ENCODE measurements around the gene GMDS. TPM values are rescaled to one million over a fixed set of nuclear protein-coding genes. Genes with fewer than 3 reads are reported as not detected.
A peak's percentile ranks its signal among the peaks of the same experiment; 100 is the strongest.

Gene GMDS
- total RNA-seq, 2 donors from 2014 or later, result 25.4 to 29.5 TPM

DNA sequence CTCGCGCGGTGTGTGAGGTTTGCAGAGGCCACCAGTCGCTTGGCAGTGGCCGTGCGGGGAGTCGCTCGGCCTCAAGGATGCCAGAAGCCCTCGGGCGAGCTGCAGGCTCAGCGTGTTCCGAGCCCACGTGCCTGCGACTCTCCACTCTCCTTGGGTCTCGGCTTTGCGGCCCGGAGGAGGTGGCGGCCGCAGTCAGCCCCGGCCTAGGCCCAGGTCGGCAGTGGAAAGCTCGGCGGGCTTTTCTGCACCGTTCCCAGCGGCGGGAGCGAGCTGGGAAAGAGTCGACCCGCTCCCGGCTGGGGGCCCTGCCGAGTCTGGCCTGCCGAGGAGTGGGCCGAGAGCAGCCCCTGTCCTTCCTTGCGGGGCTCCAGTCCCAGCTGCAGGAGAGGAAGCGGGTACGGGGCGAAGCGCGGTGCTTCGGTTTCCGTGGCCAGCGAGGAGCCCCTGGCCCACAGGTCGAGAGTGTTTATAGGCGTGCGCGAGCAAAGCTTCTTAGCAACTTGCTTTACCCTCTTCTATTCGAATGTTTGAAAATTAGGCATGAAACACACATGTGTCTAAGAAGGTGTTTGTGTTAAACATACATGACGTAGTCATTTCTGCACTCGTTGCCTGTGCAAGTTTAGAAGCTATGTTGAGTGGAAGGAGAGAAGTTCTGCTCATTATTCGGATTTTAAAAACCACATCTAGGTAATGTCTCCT, 630.1 kb downstream of the GMDS start:
- WGBS, 2 experiments (ENCODE audit: insufficient coverage in 1 of 2, insufficient read length in 1 of 2), result 8 to 13% methylated on average over 35 to 50 of the region's 50 CpGs
- Mint-ChIP-seq H3K9me3 (no peaks in the 10 kb centered on the region), H3K4me3 (peak overlapping the region; percentile 73), H3K4me1 (peaks cover 15% of the 10 kb centered on the region), H3K36me3 (ENCODE audit: low read depth) (no peaks in the 10 kb centered on the region), H3K27me3 (ENCODE audit: insufficient read depth) (peaks cover 79% of the 10 kb centered on the region), H3K27ac (no peak overlapping the region)
- no peaks in the 10 kb centered on the region for H3K4me1 ChIP-seq (ENCODE audit: control insufficient read depth, insufficient read depth, low read length)
- TF ChIP-seq CTCF (conservative IDR thresholded peaks at IDR 0.05), result no peak
- H3K36me3 ChIP-seq (ENCODE audit: control insufficient read depth, insufficient read depth, low read length), result no peaks in the 10 kb centered on the region
- H3K9ac ChIP-seq (ENCODE audit: extremely low read depth, low read length, poor library complexity, severe bottlenecking), result peak overlapping the region; percentile 41
- DNase-seq, result peak; percentile 87
- H3K4me3 ChIP-seq (ENCODE audit: low read length), result peak overlapping the region; percentile 80
- H3K9me3 ChIP-seq (ENCODE audit: control insufficient read depth, low read length), result no peaks in the 10 kb centered on the region
- H3K27me3 ChIP-seq (ENCODE audit: control insufficient read depth, insufficient read depth, low read length, poor library complexity, severe bottlenecking), result peaks cover 83% of the 10 kb centered on the region
- no peak overlapping the region for H3K27ac ChIP-seq (ENCODE audit: low read depth, low read length)

DNA sequence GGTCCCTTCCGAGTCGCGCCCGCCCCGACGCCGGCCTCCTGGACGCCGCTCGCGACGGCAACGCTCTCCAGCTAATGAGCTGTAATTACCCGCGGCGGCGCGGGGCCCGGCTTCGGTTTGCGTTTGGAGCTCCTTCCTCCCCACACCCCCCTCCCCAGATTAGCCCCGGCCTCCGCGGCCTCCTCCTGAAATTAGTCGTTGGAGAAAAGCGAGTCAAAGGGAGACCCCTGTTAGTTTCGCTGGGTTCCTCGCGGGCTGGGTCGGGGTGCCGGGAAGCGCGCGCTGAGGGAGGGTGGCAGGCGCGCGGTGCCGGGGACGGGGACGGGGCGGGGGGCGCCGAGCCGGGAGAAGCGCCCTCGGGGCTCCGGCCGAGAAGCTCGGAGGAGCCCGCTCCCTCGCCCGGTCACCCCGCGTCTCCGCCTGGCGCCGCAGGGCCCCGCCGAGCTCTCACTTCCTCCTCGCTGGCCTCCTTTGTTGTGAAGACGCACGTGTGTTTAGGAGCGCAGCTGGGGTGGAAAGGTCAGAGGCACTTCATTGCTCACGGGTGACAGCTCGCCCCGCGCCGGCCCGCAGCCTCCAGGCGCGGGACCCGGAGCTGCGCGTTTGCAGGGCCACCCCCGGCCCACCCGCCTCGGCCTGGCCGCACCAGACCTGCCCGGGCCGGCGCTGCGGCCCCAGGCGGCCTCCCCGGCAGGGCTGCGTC, 630.8 kb downstream of the GMDS start:
- Mint-ChIP-seq H3K4me3 (peak overlapping the region; percentile 73), H3K4me1 (peaks cover 15% of the 10 kb centered on the region), H3K27ac (no peak overlapping the region), H3K27me3 (ENCODE audit: insufficient read depth) (peaks cover 73% of the 10 kb centered on the region), H3K9me3 (no peaks in the 10 kb centered on the region), H3K36me3 (ENCODE audit: low read depth) (no peaks in the 10 kb centered on the region)
- no peak for TF ChIP-seq CTCF (conservative IDR thresholded peaks at IDR 0.05)
- Histone ChIP-seq H3K9me3 (ENCODE audit: control insufficient read depth, low read length) (no peaks in the 10 kb centered on the region), H3K27ac (ENCODE audit: low read depth, low read length) (no peak overlapping the region), H3K4me3 (ENCODE audit: low read length) (peak overlapping the region; percentile 80), H3K36me3 (ENCODE audit: control insufficient read depth, insufficient read depth, low read length) (no peaks in the 10 kb centered on the region), H3K9ac (ENCODE audit: extremely low read depth, low read length, poor library complexity, severe bottlenecking) (peak overlapping the region; percentile 41), H3K27me3 (ENCODE audit: control insufficient read depth, insufficient read depth, low read length, poor library complexity, severe bottlenecking) (peaks cover 76% of the 10 kb centered on the region), H3K4me1 (ENCODE audit: control insufficient read depth, insufficient read depth, low read length) (no peaks in the 10 kb centered on the region)
- WGBS, 2 experiments (ENCODE audit: insufficient coverage in 1 of 2, insufficient read length in 1 of 2), result 1 to 2% methylated on average over 16 to 85 of the region's 85 CpGs
- peak; percentile 84 for DNase-seq

- Mint-ChIP-seq H3K4me3 (peak overlapping the region; percentile 73), H3K27me3 (ENCODE audit: insufficient read depth) (peaks cover 70% of the 10 kb centered on the region), H3K9me3 (no peaks in the 10 kb centered on the region), H3K36me3 (ENCODE audit: low read depth) (no peaks in the 10 kb centered on the region), H3K27ac (peak overlapping the region; percentile 82), H3K4me1 (peaks cover 15% of the 10 kb centered on the region)
- H3K36me3 ChIP-seq (ENCODE audit: control insufficient read depth, insufficient read depth, low read length), result no peaks in the 10 kb centered on the region
- H3K27me3 ChIP-seq (ENCODE audit: control insufficient read depth, insufficient read depth, low read length, poor library complexity, severe bottlenecking), result peaks cover 69% of the 10 kb centered on the region
- WGBS, 2 experiments (ENCODE audit: insufficient coverage in 1 of 2, insufficient read length in 1 of 2), result 2% methylated on average over 22 to 60 of the region's 60 CpGs
- H3K9ac ChIP-seq (ENCODE audit: extremely low read depth, low read length, poor library complexity, severe bottlenecking), result peak overlapping the region; percentile 41
- peak overlapping the region; percentile 80 for H3K4me3 ChIP-seq (ENCODE audit: low read length)
- TF ChIP-seq CTCF (conservative IDR thresholded peaks at IDR 0.05), result no peak
- DNase-seq, result peak; percentile 92
- no peak overlapping the region for H3K27ac ChIP-seq (ENCODE audit: low read depth, low read length)
- no peaks in the 10 kb centered on the region for H3K4me1 ChIP-seq (ENCODE audit: control insufficient read depth, insufficient read depth, low read length)
- no peaks in the 10 kb centered on the region for H3K9me3 ChIP-seq (ENCODE audit: control insufficient read depth, low read length)
These were observed 631.5 kb downstream of the GMDS start for GRCh38 chr6:1613688-1614447.

Data from endodermal cell (in vitro differentiated cells).